Right lobe of liver (tissue), 4 donors: Measurements from ENCODE around the gene FOXP2.

Source experiments
- CTCF ChIP-seq, 4 donors: fragments of 200-600 bp in 3 of 4; fragments of 450-650 bp in 1 of 4; IDR thresholded peaks; one replicate each; pipeline versions ENCODE4 v1.5.1 to v1.8.0; 2016 to 2022; ENCODE audit warnings: antibody characterized with exemption in 4 of 4, mild to moderate bottlenecking in 2 of 4
- POLR2A ChIP-seq: fragments of 450-650 bp; IDR thresholded peaks from one replicate; pipeline ENCODE4 v1.6.1; 2017; ENCODE audit warnings: antibody characterized with exemption, mild to moderate bottlenecking
- donor health status: DM: no; HTN: no; CAD: no.
- donor health status: DM: no; HTN: no; CAD: no.
- donor health status: DM: no; HTN: yes; CAD: no.

GRCh38 chr7:114432061-114432460 is 17.4 kb downstream of the FOXP2 start:
- TF ChIP-seq CTCF (IDR thresholded peaks at IDR 0.05) = no peak
- no peak for TF ChIP-seq POLR2A
